Coronary artery (tissue), 2 donors: ENCODE measurements around the gene MUC20.

Experiments used
- DNase-seq: peaks from one replicate; pipeline ENCODE4 v3.0.0-alpha.2; 2017; ENCODE audit warnings: low spot score
- H3K27ac ChIP-seq, 2 donors: fragments of 200-600 bp; sonication (generic); one replicate each; pipeline ENCODE4 v1.5.1; 2016 to 2019
- H3K4me3 ChIP-seq: fragments of 200-600 bp; sonication (generic); 2 replicates; pipeline ENCODE4 v1.5.1; 2016; ENCODE audit warnings: mild to moderate bottlenecking, moderate library complexity
- TF ChIP-seq, protein P1 (sequence below): fragments of 200-600 bp; sonication (generic); IDR thresholded peaks from one replicate; pipeline ENCODE4 v1.5.1; 2019; ENCODE audit warnings: antibody characterized with exemption

Gene MUC20

GRCh38 chr3:195754906-195755305 is 34.1 kb downstream of the MUC20 start:
- no peak overlapping the region for H3K27ac ChIP-seq
- DNase-seq = no peak
- TF ChIP-seq, protein P1, sequence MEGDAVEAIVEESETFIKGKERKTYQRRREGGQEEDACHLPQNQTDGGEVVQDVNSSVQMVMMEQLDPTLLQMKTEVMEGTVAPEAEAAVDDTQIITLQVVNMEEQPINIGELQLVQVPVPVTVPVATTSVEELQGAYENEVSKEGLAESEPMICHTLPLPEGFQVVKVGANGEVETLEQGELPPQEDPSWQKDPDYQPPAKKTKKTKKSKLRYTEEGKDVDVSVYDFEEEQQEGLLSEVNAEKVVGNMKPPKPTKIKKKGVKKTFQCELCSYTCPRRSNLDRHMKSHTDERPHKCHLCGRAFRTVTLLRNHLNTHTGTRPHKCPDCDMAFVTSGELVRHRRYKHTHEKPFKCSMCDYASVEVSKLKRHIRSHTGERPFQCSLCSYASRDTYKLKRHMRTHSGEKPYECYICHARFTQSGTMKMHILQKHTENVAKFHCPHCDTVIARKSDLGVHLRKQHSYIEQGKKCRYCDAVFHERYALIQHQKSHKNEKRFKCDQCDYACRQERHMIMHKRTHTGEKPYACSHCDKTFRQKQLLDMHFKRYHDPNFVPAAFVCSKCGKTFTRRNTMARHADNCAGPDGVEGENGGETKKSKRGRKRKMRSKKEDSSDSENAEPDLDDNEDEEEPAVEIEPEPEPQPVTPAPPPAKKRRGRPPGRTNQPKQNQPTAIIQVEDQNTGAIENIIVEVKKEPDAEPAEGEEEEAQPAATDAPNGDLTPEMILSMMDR = no peak
- no peak overlapping the region for H3K4me3 ChIP-seq

DNA sequence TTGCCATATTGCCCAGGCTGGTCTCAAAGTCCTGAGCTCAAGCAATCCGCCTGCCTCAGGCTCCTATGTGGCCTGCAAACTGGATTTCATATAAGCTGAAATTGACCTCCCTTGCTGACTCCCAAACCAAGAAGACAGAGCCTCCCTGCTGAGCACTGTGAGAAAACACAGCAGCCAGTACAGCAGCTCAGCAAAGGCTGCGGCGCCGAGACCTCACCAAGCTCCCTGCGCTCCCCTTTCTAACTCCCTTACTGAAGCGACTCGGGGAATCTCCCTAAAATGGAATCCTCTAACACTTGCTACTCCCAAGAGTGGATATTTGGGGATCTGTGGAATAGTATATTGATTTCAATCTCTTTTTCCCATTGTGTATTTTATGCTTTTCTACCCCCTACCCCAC is 34.6 kb downstream of the MUC20 start:
- DNase-seq = no peak
- Histone ChIP-seq H3K27ac (no peak overlapping the region), H3K4me3 (no peak overlapping the region)
- TF ChIP-seq, protein P1 = no peak

- Histone ChIP-seq H3K27ac (no peak overlapping the region), H3K4me3 (no peak overlapping the region)
- no peak for DNase-seq
- TF ChIP-seq, protein P1 = no peak
These were observed 35.3 kb downstream of the MUC20 start for GRCh38 chr3:195755791-195756676.

DNA sequence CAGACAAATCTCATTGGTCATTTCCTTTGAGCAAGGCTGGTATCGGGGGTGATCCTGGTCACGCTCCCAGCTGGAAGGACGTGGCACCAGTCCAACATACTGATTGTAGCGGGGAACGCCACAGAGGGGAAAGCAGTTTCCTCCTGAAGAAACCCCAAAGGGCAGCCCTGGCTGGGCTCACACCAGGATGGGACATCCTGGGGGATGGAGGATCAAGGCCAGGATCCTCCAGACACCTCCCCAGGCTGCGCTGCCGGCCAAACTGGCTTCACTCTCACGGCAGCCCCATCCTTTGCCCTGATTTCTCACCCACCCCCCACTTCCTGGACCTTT is 36.6 kb downstream of the MUC20 start:
- H3K27ac ChIP-seq = no peak overlapping the region
- no peak for DNase-seq
- H3K4me3 ChIP-seq = peak overlapping the region; percentile 28
- TF ChIP-seq, protein P1 = no peak

- no peak for DNase-seq
- TF ChIP-seq, protein P1 = no peak
These were observed 37.0 kb downstream of the MUC20 start for GRCh38 chr3:195757827-195758226.

DNA sequence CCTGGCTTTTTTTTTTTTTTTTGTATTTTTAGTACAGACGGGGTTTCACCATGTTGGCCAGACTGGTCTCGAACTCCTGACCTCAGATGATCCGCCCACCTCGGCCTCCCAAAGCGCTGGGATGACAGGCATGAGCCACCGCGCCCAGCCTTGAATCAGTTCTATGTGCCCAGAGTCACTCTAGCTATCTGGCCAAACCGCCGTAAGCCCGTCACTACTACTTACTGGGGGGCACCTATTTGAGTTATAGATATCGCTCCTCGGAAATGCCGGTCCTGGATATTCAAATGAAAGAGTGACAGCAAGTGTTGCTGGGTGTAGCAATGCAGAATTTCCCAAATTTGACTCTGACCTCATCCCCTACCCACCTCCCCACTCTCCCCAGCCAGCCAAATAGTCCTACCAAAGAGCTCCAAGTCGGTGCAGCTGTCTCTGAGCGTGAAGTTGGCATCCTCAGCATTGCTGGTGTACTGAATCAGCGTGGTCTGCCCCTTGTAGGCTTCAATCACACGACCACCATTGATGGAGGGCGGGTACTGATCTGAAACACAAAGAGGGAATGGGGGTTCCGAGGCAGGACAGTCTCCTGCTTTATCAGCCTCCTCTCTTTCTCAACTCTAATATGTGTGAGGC is 38.1 kb downstream of the MUC20 start:
- TF ChIP-seq, protein P1 = no peak
- no peak for DNase-seq
- no peak overlapping the region for H3K4me3 ChIP-seq
- no peak overlapping the region for H3K27ac ChIP-seq

More at GRCh38 chr3:195757827-195758226, 37.0 kb downstream of the MUC20 start:
- Histone ChIP-seq H3K4me3 (no peak overlapping the region), H3K27ac (no peak overlapping the region)
